Measurements from ENCODE around the gene EN2.

Gene EN2

GRCh38 chr7:155488483-155489127 is 30.7 kb downstream of the EN2 start:
- DNase-seq, result no peak

- DNase-seq, result no peak
Measured at GRCh38 chr7:155489158-155489840, 31.4 kb downstream of the EN2 start.

- DNase-seq, result no peak
Measured at GRCh38 chr7:155489862-155490696, 32.1 kb downstream of the EN2 start.

- peak; percentile 68 for DNase-seq
Measured at GRCh38 chr7:155490697-155491628, 33.0 kb downstream of the EN2 start.

GRCh38 chr7:155491812-155492211 is 33.9 kb downstream of the EN2 start:
- DNase-seq, result no peak

- DNase-seq, result no peak
Measured at GRCh38 chr7:155493744-155494538, 36.0 kb downstream of the EN2 start.

GRCh38 chr7:155494551-155494950 is 36.6 kb downstream of the EN2 start:
- DNase-seq, result no peak

GRCh38 chr7:155495440-155496248 is 37.7 kb downstream of the EN2 start:
- no peak for DNase-seq

GRCh38 chr7:155496267-155497005 is 38.5 kb downstream of the EN2 start:
- DNase-seq, result no peak

GRCh38 chr7:155497149-155497901 is 39.4 kb downstream of the EN2 start:
- DNase-seq, result no peak

- DNase-seq, result no peak
Measured at GRCh38 chr7:155505422-155505793, 47.5 kb downstream of the EN2 start.

- no peak for DNase-seq
Measured at GRCh38 chr7:155506854-155507337, 49.0 kb downstream of the EN2 start.

- DNase-seq, result no peak
Measured at GRCh38 chr7:155507576-155507975, 49.6 kb downstream of the EN2 start.

- no peak for DNase-seq
Measured at GRCh38 chr7:155508376-155509358, 50.7 kb downstream of the EN2 start.

- DNase-seq, result no peak
Measured at GRCh38 chr7:155509359-155509724, 51.4 kb downstream of the EN2 start.

GRCh38 chr7:155509725-155510551 is 52.0 kb downstream of the EN2 start:
- no peak for DNase-seq

All from left hindlimb (tissue), 1 donor.